Loucy (cell line): ENCODE measurements around the gene NECTIN4.

ENCODE experiments used
- EZH2phosphoT487 ChIP-seq: fragments of 200-600 bp; IDR thresholded peaks from 2 replicates; pipeline ENCODE4 v1.6.1; 2018; ENCODE audit warnings: antibody characterized with exemption, mild to moderate bottlenecking, moderate library complexity, borderline replicate concordance
- TF ChIP-seq, protein P1 (sequence below): fragments of 200-600 bp; sonication (generic); conservative IDR thresholded peaks from 2 replicates; pipeline ENCODE4 v1.5.1; 2014; ENCODE audit warnings: mild to moderate bottlenecking, antibody characterized with exemption, low read length

DNA sequence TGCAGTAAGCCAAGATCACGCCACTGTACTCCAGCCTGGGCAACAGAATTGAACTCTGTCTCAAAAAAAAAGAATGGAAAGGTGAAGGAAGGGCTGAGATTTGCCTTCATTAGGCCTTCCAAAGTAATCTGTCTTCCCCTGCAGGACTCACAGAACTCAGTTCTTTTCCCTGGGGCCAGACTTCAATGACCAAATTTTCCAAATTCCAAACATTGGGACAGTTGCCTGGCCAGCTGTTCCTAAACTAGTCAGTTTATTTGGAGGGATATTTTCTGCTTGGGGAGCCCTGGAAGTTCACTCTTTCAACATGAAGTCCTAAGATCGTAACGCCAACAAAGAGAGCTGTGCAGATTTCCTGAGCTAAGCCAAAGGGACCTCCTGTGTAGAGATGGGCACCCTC lies 48.5 kb upstream of the NECTIN4 start:
- TF ChIP-seq, protein P1, sequence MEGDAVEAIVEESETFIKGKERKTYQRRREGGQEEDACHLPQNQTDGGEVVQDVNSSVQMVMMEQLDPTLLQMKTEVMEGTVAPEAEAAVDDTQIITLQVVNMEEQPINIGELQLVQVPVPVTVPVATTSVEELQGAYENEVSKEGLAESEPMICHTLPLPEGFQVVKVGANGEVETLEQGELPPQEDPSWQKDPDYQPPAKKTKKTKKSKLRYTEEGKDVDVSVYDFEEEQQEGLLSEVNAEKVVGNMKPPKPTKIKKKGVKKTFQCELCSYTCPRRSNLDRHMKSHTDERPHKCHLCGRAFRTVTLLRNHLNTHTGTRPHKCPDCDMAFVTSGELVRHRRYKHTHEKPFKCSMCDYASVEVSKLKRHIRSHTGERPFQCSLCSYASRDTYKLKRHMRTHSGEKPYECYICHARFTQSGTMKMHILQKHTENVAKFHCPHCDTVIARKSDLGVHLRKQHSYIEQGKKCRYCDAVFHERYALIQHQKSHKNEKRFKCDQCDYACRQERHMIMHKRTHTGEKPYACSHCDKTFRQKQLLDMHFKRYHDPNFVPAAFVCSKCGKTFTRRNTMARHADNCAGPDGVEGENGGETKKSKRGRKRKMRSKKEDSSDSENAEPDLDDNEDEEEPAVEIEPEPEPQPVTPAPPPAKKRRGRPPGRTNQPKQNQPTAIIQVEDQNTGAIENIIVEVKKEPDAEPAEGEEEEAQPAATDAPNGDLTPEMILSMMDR: no peak
- TF ChIP-seq EZH2phosphoT487: no peak
